Astrocyte (in vitro differentiated cells and primary cell): ENCODE data around the gene DAZL. TPM values are rescaled to one million over a fixed set of nuclear protein-coding genes. Genes with fewer than 3 reads are reported as not detected.

Experiments
- DNase-seq: peaks from one replicate; pipeline ENCODE4 v3.0.0-alpha.2; 2010; ENCODE audit warnings: low read depth
- FAIRE-seq: peaks from 2 replicates; lab custom pipeline; 2011; peaks lifted over from hg19 to GRCh38; lab: Jason Lieb, UNC
- H2AFZ ChIP-seq: 2 replicates; pipeline ENCODE4 v1.6.0; 2012; ENCODE audit warnings: low read depth, low read length, inconsistent platforms
- H3K27ac ChIP-seq: 2 replicates; pipeline ENCODE4 v1.5.1; 2011; ENCODE audit warnings: low read depth, low read length, inconsistent platforms
- H3K27me3 ChIP-seq: 2 replicates; pipeline ENCODE4 v1.6.0; 2011; ENCODE audit warnings: low read length, inconsistent platforms; ENCODE audit not compliant: insufficient read depth
- H3K36me3 ChIP-seq: 2 replicates; pipeline ENCODE4 v1.5.1; 2011; ENCODE audit warnings: low read length, inconsistent platforms; ENCODE audit not compliant: insufficient read depth
- H3K4me1 ChIP-seq: 2 replicates; pipeline ENCODE4 v1.5.1; 2011; ENCODE audit warnings: low read length, inconsistent platforms; ENCODE audit not compliant: insufficient read depth
- H3K4me2 ChIP-seq: 2 replicates; pipeline ENCODE4 v1.6.0; 2012; ENCODE audit warnings: low read length, inconsistent platforms
- H3K4me3 ChIP-seq: 2 replicates; pipeline ENCODE4 v1.5.1; 2011; ENCODE audit warnings: low read depth, mild to moderate bottlenecking, low read length, inconsistent platforms; ENCODE audit not compliant: insufficient read depth
- H3K79me2 ChIP-seq: 2 replicates; pipeline ENCODE4 v1.6.0; 2012; ENCODE audit warnings: mild to moderate bottlenecking, low read length, inconsistent platforms; ENCODE audit not compliant: insufficient read depth
- H3K9ac ChIP-seq: 2 replicates; pipeline ENCODE4 v1.6.0; 2012; ENCODE audit warnings: mild to moderate bottlenecking, low read length, inconsistent platforms
- H3K9me3 ChIP-seq: 2 replicates; pipeline ENCODE4 v1.5.1; 2012; ENCODE audit warnings: low read depth, mild to moderate bottlenecking, low read length, inconsistent platforms; ENCODE audit not compliant: insufficient read depth
- H4K20me1 ChIP-seq: 2 replicates; pipeline ENCODE4 v1.6.0; 2012; ENCODE audit warnings: low read length, inconsistent platforms; ENCODE audit not compliant: insufficient read depth
- H3K27ac Mint-ChIP-seq: one replicate; pipeline ENCODE4 v1.8.0; 2021; ENCODE audit warnings: mild to moderate bottlenecking, mixed read lengths; ENCODE audit not compliant: unreplicated experiment
- H3K27me3 Mint-ChIP-seq: one replicate; pipeline ENCODE4 v1.8.0; 2021; ENCODE audit warnings: low read depth, mixed read lengths; ENCODE audit not compliant: unreplicated experiment
- H3K36me3 Mint-ChIP-seq: one replicate; pipeline ENCODE4 v1.8.0; 2021; ENCODE audit warnings: low read depth, mixed read lengths; ENCODE audit not compliant: unreplicated experiment
- H3K4me1 Mint-ChIP-seq: one replicate; pipeline ENCODE4 v1.8.0; 2021; ENCODE audit warnings: low read depth, mixed read lengths; ENCODE audit not compliant: unreplicated experiment
- H3K4me3 Mint-ChIP-seq: one replicate; pipeline ENCODE4 v1.8.0; 2021; ENCODE audit warnings: mild to moderate bottlenecking, moderate library complexity, mixed read lengths; ENCODE audit not compliant: unreplicated experiment
- H3K9me3 Mint-ChIP-seq: one replicate; pipeline ENCODE4 v1.8.0; 2021; ENCODE audit warnings: mild to moderate bottlenecking, mixed read lengths; ENCODE audit not compliant: unreplicated experiment
- CTCF ChIP-seq: IDR thresholded peaks from 2 replicates; pipeline ENCODE4 v1.5.1; 2011; ENCODE audit warnings: low read depth, mild to moderate bottlenecking, inconsistent platforms, low read length, moderate library complexity; ENCODE audit not compliant: insufficient read depth
- EZH2 ChIP-seq: IDR thresholded peaks from 2 replicates; pipeline ENCODE4 v1.6.1; 2012; ENCODE audit warnings: mild to moderate bottlenecking, low read length, inconsistent platforms; ENCODE audit not compliant: insufficient read depth
- total RNA-seq: library from RNA; stranded (reverse); gene quantifications from 2 replicates; pipeline ENCODE4 v1.2.1, GENCODE V29; 2021

The DAZL gene
- total RNA-seq, 1 donor from 2014 or later = not detected

GRCh38 chr3:16554126-16554525, 51.1 kb downstream of the DAZL start:
- H3K27ac ChIP-seq = no peak overlapping the region
- H3K4me1 ChIP-seq = peaks cover 6% of the 10 kb centered on the region
- Mint-ChIP-seq H3K4me1 (peaks cover 9% of the 10 kb centered on the region), H3K9me3 (peaks cover 6% of the 10 kb centered on the region), H3K27me3 (no peaks in the 10 kb centered on the region), H3K4me3 (no peak overlapping the region), H3K27ac (no peak overlapping the region), H3K36me3 (no peaks in the 10 kb centered on the region)
- H2AFZ ChIP-seq = no peak overlapping the region
- no peaks in the 10 kb centered on the region for H3K27me3 ChIP-seq
- no peak for DNase-seq
- H3K4me2 ChIP-seq = no peak overlapping the region
- no peaks in the 10 kb centered on the region for H3K79me2 ChIP-seq
- no peaks in the 10 kb centered on the region for H3K9me3 ChIP-seq
- no peak overlapping the region for H3K9ac ChIP-seq
- no peak overlapping the region for H3K4me3 ChIP-seq
- no peaks in the 10 kb centered on the region for H4K20me1 ChIP-seq
- TF ChIP-seq CTCF = no peak
- TF ChIP-seq EZH2 = no peak
- H3K36me3 ChIP-seq = no peaks in the 10 kb centered on the region
- FAIRE-seq = no peak

- peaks cover 6% of the 10 kb centered on the region for H3K4me1 ChIP-seq
- H3K9me3 Mint-ChIP-seq = peaks cover 9% of the 10 kb centered on the region
- no peaks in the 10 kb centered on the region for H3K79me2 ChIP-seq
- H3K36me3 ChIP-seq = no peaks in the 10 kb centered on the region
- H3K9ac ChIP-seq = no peak overlapping the region
- FAIRE-seq (no peak), DNase-seq (no peak)
- H3K4me3 ChIP-seq = no peak overlapping the region
- H3K27me3 Mint-ChIP-seq = no peaks in the 10 kb centered on the region
- peaks cover 14% of the 10 kb centered on the region for H3K4me1 Mint-ChIP-seq
- H3K4me3 Mint-ChIP-seq = no peak overlapping the region
- TF ChIP-seq EZH2 (no peak), CTCF (no peak)
- H3K27ac Mint-ChIP-seq = no peak overlapping the region
- H3K27me3 ChIP-seq = no peaks in the 10 kb centered on the region
- no peaks in the 10 kb centered on the region for H4K20me1 ChIP-seq
- no peak overlapping the region for H3K27ac ChIP-seq
- no peaks in the 10 kb centered on the region for H3K9me3 ChIP-seq
- H2AFZ ChIP-seq = no peak overlapping the region
- no peak overlapping the region for H3K4me2 ChIP-seq
- no peaks in the 10 kb centered on the region for H3K36me3 Mint-ChIP-seq
Observed at GRCh38 chr3:16552757-16553156, 52.5 kb downstream of the DAZL start.

- peaks cover 14% of the 10 kb centered on the region for H3K4me1 Mint-ChIP-seq
- peaks cover 6% of the 10 kb centered on the region for H3K4me1 ChIP-seq
- no peak overlapping the region for H3K27ac ChIP-seq
- H3K36me3 ChIP-seq = no peaks in the 10 kb centered on the region
- no peaks in the 10 kb centered on the region for H3K36me3 Mint-ChIP-seq
- no peak overlapping the region for H2AFZ ChIP-seq
- H3K9me3 Mint-ChIP-seq = peaks cover 9% of the 10 kb centered on the region
- H3K27me3 Mint-ChIP-seq = no peaks in the 10 kb centered on the region
- no peak overlapping the region for H3K4me3 Mint-ChIP-seq
- no peak overlapping the region for H3K4me2 ChIP-seq
- no peak overlapping the region for H3K4me3 ChIP-seq
- H4K20me1 ChIP-seq = no peaks in the 10 kb centered on the region
- no peaks in the 10 kb centered on the region for H3K27me3 ChIP-seq
- no peak for TF ChIP-seq CTCF
- no peaks in the 10 kb centered on the region for H3K79me2 ChIP-seq
- no peak for DNase-seq
- H3K9ac ChIP-seq = no peak overlapping the region
- peak overlapping the region; percentile 94 for H3K27ac Mint-ChIP-seq
- H3K9me3 ChIP-seq = no peaks in the 10 kb centered on the region
- no peak for FAIRE-seq
Observed at GRCh38 chr3:16551342-16551976, 53.8 kb downstream of the DAZL start.
